IMR-90 (cell line): ENCODE measurements around the gene LANCL1. TPM values are rescaled to one million over a fixed set of nuclear protein-coding genes. Genes with fewer than 3 reads are reported as not detected.

Experiments
- ATAC-seq: fragments of 200-7000 bp; cut with Tn5 transposase; 2 replicates; pipeline ENCODE4 v1.9.1; 2020; ENCODE audit warnings: low read depth, mild to moderate bottlenecking, moderate library complexity
- BruUV-seq: library from RNA; stranded (reverse); fragments of 400-500 nt; replicated peaks from 2 replicates; lab custom pipeline; 2021; lab: Mats Ljungman, UMichigan
- CTCF ChIA-PET: fragments of 300-600 bp; formaldehyde crosslinking; extraction: SDS; loops from one replicate; lab custom pipeline; 2021; ENCODE audit warnings: antibody characterized with exemption; lab: Yijun Ruan, JAX
- POLR2A ChIA-PET: fragments of 300-600 bp; sonication (Branson Sonifier 250); formaldehyde crosslinking; loops from one replicate; lab custom pipeline; 2022; ENCODE audit warnings: antibody characterized with exemption; ENCODE audit not compliant: unreplicated experiment; lab: Charles Lee
- DNase-seq: peaks from one replicate; pipeline ENCODE4 v3.0.0; 2013
- H2AFZ ChIP-seq: replicated peaks from 2 replicates; pipeline ENCODE3; 2013; ENCODE audit warnings: low read length, mild to moderate bottlenecking; ENCODE audit not compliant: poor library complexity
- H2AK5ac ChIP-seq: 2 replicates; pipeline ENCODE4 v1.6.1; 2013; ENCODE audit warnings: low read depth, low read length, inconsistent platforms
- H2AK9ac ChIP-seq: replicated peaks from 2 replicates; pipeline ENCODE3; 2013; ENCODE audit warnings: mild to moderate bottlenecking, low read depth, low read length, moderate library complexity; ENCODE audit not compliant: poor library complexity
- H2BK120ac ChIP-seq: 2 replicates; pipeline ENCODE4 v1.6.1; 2013; ENCODE audit warnings: low read depth, low read length, inconsistent platforms
- H2BK15ac ChIP-seq: 3 replicates; pipeline ENCODE4 v1.6.1; 2013; ENCODE audit warnings: low read depth, low read length, inconsistent platforms
- H2BK20ac ChIP-seq: 2 replicates; pipeline ENCODE4 v1.6.1; 2013; ENCODE audit warnings: low read depth, mild to moderate bottlenecking, inconsistent platforms, low read length, moderate library complexity
- H2BK5ac ChIP-seq: 2 replicates; pipeline ENCODE4 v1.6.1; 2013; ENCODE audit warnings: mild to moderate bottlenecking, low read depth, low read length, inconsistent platforms; ENCODE audit not compliant: poor library complexity, severe bottlenecking
- H3K14ac ChIP-seq: replicated peaks from 2 replicates; pipeline ENCODE4 v1.6.1; 2013; ENCODE audit warnings: low read depth, low read length, inconsistent platforms
- H3K18ac ChIP-seq: 2 replicates; pipeline ENCODE4 v1.6.1; 2013; ENCODE audit warnings: low read depth, low read length, control low read depth
- H3K23ac ChIP-seq: 2 replicates; pipeline ENCODE4 v1.6.1; 2013; ENCODE audit warnings: low read depth, low read length, inconsistent platforms
- H3K27ac ChIP-seq: 2 replicates; pipeline ENCODE4 v1.5.1; 2013; ENCODE audit warnings: mild to moderate bottlenecking, control low read depth, low read length; ENCODE audit not compliant: insufficient read depth
- H3K27me3 ChIP-seq: 2 replicates; pipeline ENCODE4 v1.6.1; 2013; ENCODE audit warnings: low read length; ENCODE audit not compliant: control insufficient read depth, insufficient read depth
- H3K36me3 ChIP-seq: 2 replicates; pipeline ENCODE4 v1.6.1; 2013; ENCODE audit warnings: low read length, mixed read lengths; ENCODE audit not compliant: control insufficient read depth, insufficient read depth
- H3K4ac ChIP-seq: 2 replicates; pipeline ENCODE4 v1.6.1; 2013; ENCODE audit warnings: low read depth, low read length, inconsistent platforms
- H3K4me1 ChIP-seq: 2 replicates; pipeline ENCODE4 v1.6.1; 2013; ENCODE audit warnings: low read length, mixed read lengths; ENCODE audit not compliant: control insufficient read depth, insufficient read depth
- H3K4me2 ChIP-seq: 2 replicates; pipeline ENCODE4 v1.6.1; 2013; ENCODE audit warnings: low read depth, mild to moderate bottlenecking, control low read depth, low read length, moderate library complexity
- H3K4me3 ChIP-seq: 2 replicates; pipeline ENCODE4 v1.5.1; 2013; ENCODE audit warnings: low read depth, mild to moderate bottlenecking, control low read depth, low read length, moderate library complexity; ENCODE audit not compliant: insufficient read depth
- H3K56ac ChIP-seq: 2 replicates; pipeline ENCODE4 v1.6.1; 2013; ENCODE audit warnings: low read length, inconsistent platforms; ENCODE audit not compliant: insufficient read depth; ENCODE audit errors: extremely low read depth
- H3K79me1 ChIP-seq, 2 experiments: 2 replicates each; pipeline ENCODE4 v1.6.1; 2013; ENCODE audit warnings: low read length in 2 of 2, inconsistent platforms in 1 of 2, low read depth in 1 of 2
- H3K9ac ChIP-seq: 2 replicates; pipeline ENCODE4 v1.6.1; 2013; ENCODE audit warnings: low read depth, low read length, control low read depth
- H3K9me1 ChIP-seq: 2 replicates; pipeline ENCODE4 v1.6.1; 2013; ENCODE audit warnings: low read length, inconsistent platforms; ENCODE audit not compliant: insufficient read depth
- H3K9me3 ChIP-seq: 2 replicates; pipeline ENCODE4 v1.6.1; 2013; ENCODE audit warnings: low read length; ENCODE audit not compliant: control insufficient read depth, insufficient read depth
- H4K20me1 ChIP-seq: 2 replicates; pipeline ENCODE4 v1.6.1; 2013; ENCODE audit warnings: low read length, inconsistent platforms; ENCODE audit not compliant: insufficient read depth
- H4K5ac ChIP-seq: 2 replicates; pipeline ENCODE4 v1.6.1; 2013; ENCODE audit warnings: mild to moderate bottlenecking, low read depth, low read length, control low read depth
- H4K8ac ChIP-seq, 2 experiments: 2 replicates each; pipeline ENCODE4 v1.6.1; 2013; ENCODE audit warnings: low read depth in 2 of 2, low read length in 2 of 2, control low read depth in 1 of 2, inconsistent platforms in 1 of 2
- H4K91ac ChIP-seq: 2 replicates; pipeline ENCODE4 v1.6.1; 2013; ENCODE audit warnings: low read depth, low read length, inconsistent platforms; ENCODE audit not compliant: insufficient read depth
- MAFK ChIP-seq: IDR thresholded peaks from 2 replicates; pipeline ENCODE4 v1.6.1; 2012; ENCODE audit warnings: low read depth, low read length, improper control_type of control experiment
- WGBS, 2 experiments: methylation state at CpG; one replicate each; pipeline versions ENCODE4 v1.1.5 to v1.1.7; 2013; ENCODE audit warnings: missing lambda C conversion rate in 2 of 2; ENCODE audit not compliant: insufficient read length in 1 of 2; ENCODE audit errors: extremely low coverage in 2 of 2; 5-methylcytosine and 5-hydroxymethylcytosine counted together
- dilution Hi-C: fragments of 300-500 bp; cut with HindIII; formaldehyde crosslinking; loops from one replicate; pipeline ENCODE4 v1.14.3; 2018; ENCODE audit warnings: low sequenced_read_pairs; ENCODE audit not compliant: unreplicated experiment
- in situ Hi-C: fragments of 300-500 bp; cut with MboI; formaldehyde crosslinking; loops from 3 replicates; pipeline ENCODE4 v1.14.3; 2019; ENCODE audit warnings: low sequenced_read_pairs, inconsistent platforms, mixed read lengths
- intact Hi-C: fragments of 100-400 bp; cut with micrococcal nuclease; formaldehyde crosslinking; loops from 2 replicates; pipeline ENCODE4 v1.10.0; 2022
- polyA plus RNA-seq, 3 experiments: library from polyadenylated mRNA; depleted of rRNA; stranded (reverse); fragments of >200 nt; gene quantifications; 2 replicates each; pipeline ENCODE4 v1.2.3, GENCODE V29; 2012; ENCODE audit warnings: low replicate concordance in 1 of 3
- total RNA-seq: library from RNA; depleted of rRNA; stranded (reverse); fragments of >200 nt; gene quantifications from 2 replicates; pipeline ENCODE4 v1.2.3, GENCODE V29; 2012
- TF ChIP-seq, protein P1 (sequence below): fragments of 150-350 bp; IDR thresholded peaks from 2 replicates; pipeline ENCODE4 v1.6.1; 2017; ENCODE audit warnings: mild to moderate bottlenecking, antibody characterized with exemption, low read length, low read depth

LANCL1 gene
- total and polyA plus RNA-seq, 2 of the 4 experiments (the other 2 are of a cell fraction) = 29.7 to 53.8 TPM

DNA sequence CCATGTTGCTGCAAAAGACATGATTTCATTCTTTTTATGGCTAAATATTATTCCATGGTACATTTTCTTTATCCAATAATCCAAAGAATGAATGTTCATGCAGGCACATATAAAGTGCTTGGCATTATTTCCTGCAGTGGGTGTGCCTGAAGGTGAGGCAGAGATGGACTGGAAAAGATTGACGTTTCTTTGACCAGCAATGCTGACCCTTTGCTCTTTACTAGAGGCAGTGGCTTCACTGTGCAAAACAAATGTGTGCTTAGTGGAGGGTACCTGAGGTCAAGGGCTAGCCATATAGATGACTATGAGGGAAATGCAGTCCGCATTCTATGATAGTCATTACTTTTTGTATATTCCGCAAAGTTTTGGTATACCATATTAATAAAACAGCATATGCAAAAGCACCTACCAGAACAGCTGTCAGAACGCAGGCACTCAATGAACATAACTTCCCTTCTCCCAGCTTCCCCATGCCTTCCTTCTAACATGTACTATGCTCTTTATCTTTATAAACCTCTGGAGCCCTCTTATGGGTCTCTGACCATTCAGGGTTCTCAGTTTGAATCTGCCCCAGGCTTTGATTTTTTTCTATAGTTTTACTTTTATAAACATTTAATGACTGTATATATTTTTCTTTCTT lies 47.2 kb upstream of the LANCL1 start:
- Histone ChIP-seq H3K27ac (no peak overlapping the region), H4K91ac (no peak overlapping the region), H3K4me3 (no peak overlapping the region), H2BK120ac (no peak overlapping the region), H2AK5ac (no peak overlapping the region), H3K4me2 (no peak overlapping the region), H3K4ac (no peak overlapping the region), H3K23ac (no peak overlapping the region), H2AK9ac (no peak overlapping the region), H3K79me1 (no peaks in the 10 kb centered on the region), H3K9me3 (no peaks in the 10 kb centered on the region), H3K56ac (no peak overlapping the region), H2BK5ac (no peak overlapping the region), H3K18ac (no peak overlapping the region), H4K5ac (no peak overlapping the region), H2BK20ac (no peak overlapping the region), H3K14ac (no peak overlapping the region), H2AFZ (no peak overlapping the region), H4K8ac (no peak overlapping the region), H3K9me1 (no peaks in the 10 kb centered on the region), H3K27me3 (no peaks in the 10 kb centered on the region), H4K20me1 (no peaks in the 10 kb centered on the region), H2BK15ac (no peak overlapping the region), H3K36me3 (no peaks in the 10 kb centered on the region), H3K4me1 (no peaks in the 10 kb centered on the region), H3K9ac (no peak overlapping the region)
- ATAC-seq (no peak), DNase-seq (no peak)
- dilution Hi-C loops (no loop called here), in situ Hi-C loops (no loop called here), intact Hi-C loops (no loop called here)
- no CpG with 5 or more reads among the region's 4 CpGs for WGBS, 2 experiments
- no peak for TF ChIP-seq MAFK
- TF ChIP-seq, protein P1, sequence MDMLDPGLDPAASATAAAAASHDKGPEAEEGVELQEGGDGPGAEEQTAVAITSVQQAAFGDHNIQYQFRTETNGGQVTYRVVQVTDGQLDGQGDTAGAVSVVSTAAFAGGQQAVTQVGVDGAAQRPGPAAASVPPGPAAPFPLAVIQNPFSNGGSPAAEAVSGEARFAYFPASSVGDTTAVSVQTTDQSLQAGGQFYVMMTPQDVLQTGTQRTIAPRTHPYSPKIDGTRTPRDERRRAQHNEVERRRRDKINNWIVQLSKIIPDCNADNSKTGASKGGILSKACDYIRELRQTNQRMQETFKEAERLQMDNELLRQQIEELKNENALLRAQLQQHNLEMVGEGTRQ = no peak
- no TSS peak for BruUV-seq
- ChIA-PET CTCF (no interaction called here), POLR2A (no interaction called here)
